SK-N-MC (cell line): ENCODE results near the gene HEATR5A.
"Not testable (repeated sequence)": the region's sequence is repeated elsewhere in the genome, so short reads cannot be mapped to it uniquely, and the experiment has no call there.

ENCODE experiments used
- EZH2 ChIP-seq: fragments of 200-600 bp; sonication (generic); IDR thresholded peaks from one replicate; pipeline ENCODE4 v1.6.1; 2017; ENCODE audit warnings: antibody characterized with exemption
- POLR2AphosphoS5 ChIP-seq: IDR thresholded peaks from 2 replicates; pipeline ENCODE4 v1.6.1; 2012; ENCODE audit warnings: mild to moderate bottlenecking, low read depth, low read length, borderline replicate concordance

GRCh38 chr14:31259040-31259435, 161.3 kb downstream of the HEATR5A start:
- not testable (repeated sequence) for TF ChIP-seq POLR2AphosphoS5, EZH2
